22Rv1 (cell line): Measurements from ENCODE around the gene LARGE2.

Experiments used
- H3K27ac ChIP-seq: fragments of 450-650 bp; 2 replicates; pipeline ENCODE4 v1.5.1; 2017
- CTCF ChIP-seq: fragments of 450-650 bp; IDR thresholded peaks from 2 replicates; pipeline ENCODE4 v1.5.1; 2017; ENCODE audit warnings: mild to moderate bottlenecking
- ZFX ChIP-seq: fragments of 450-650 bp; IDR thresholded peaks from 2 replicates; pipeline ENCODE4 v1.6.1; 2017; ENCODE audit warnings: antibody characterized with exemption, borderline replicate concordance

The LARGE2 gene

GRCh38 chr11:45936511-45937054 is 14.1 kb downstream of the LARGE2 start:
- no peak for TF ChIP-seq ZFX
- no peak for TF ChIP-seq CTCF
- H3K27ac ChIP-seq: no peak overlapping the region

- TF ChIP-seq ZFX (no peak), CTCF (no peak)
- H3K27ac ChIP-seq: no peak overlapping the region
Measured at GRCh38 chr11:45937916-45938315, 15.5 kb downstream of the LARGE2 start.

GRCh38 chr11:45939836-45940235 is 17.4 kb downstream of the LARGE2 start:
- H3K27ac ChIP-seq: no peak overlapping the region
- TF ChIP-seq CTCF: no peak
- no peak for TF ChIP-seq ZFX

- H3K27ac ChIP-seq: no peak overlapping the region
- TF ChIP-seq CTCF (no peak), ZFX (no peak)
Measured at GRCh38 chr11:45941285-45941684, 18.8 kb downstream of the LARGE2 start.

- no peak overlapping the region for H3K27ac ChIP-seq
- TF ChIP-seq CTCF: no peak
- no peak for TF ChIP-seq ZFX
Measured at GRCh38 chr11:45942381-45942780, 19.9 kb downstream of the LARGE2 start.

- no peak for TF ChIP-seq ZFX
- no peak for TF ChIP-seq CTCF
- no peak overlapping the region for H3K27ac ChIP-seq
Measured at GRCh38 chr11:45945397-45945999, 23.0 kb downstream of the LARGE2 start.

GRCh38 chr11:45947885-45948284 is 25.4 kb downstream of the LARGE2 start:
- H3K27ac ChIP-seq: no peak overlapping the region
- TF ChIP-seq CTCF (no peak), ZFX (no peak)
